ENCODE data around the gene COBLL1. TPM values are rescaled to one million over a fixed set of nuclear protein-coding genes. Genes with fewer than 3 reads are reported as not detected.

COBLL1 gene
- total and polyA plus RNA-seq, 11 donors, result 4.0 to 36.9 (median 16.2) TPM

- H3K4me3 ChIP-seq, result no peak overlapping the region
- TF ChIP-seq POLR2A (IDR thresholded peaks at IDR 0.05) (no peak), CTCF (IDR thresholded peaks at IDR 0.05) (no peak)
- no peak overlapping the region for H3K27ac ChIP-seq
- 57 to 64% (median 63%) methylated on average over 4 of the region's 4 CpGs for WGBS, 4 donors
- no peaks in the 10 kb centered on the region for H3K27me3 ChIP-seq
- peaks cover 0 to 45% (median 20%) of the 10 kb centered on the region in 12 donors for H3K4me1 ChIP-seq
- DNase-seq (no peak), ATAC-seq (no peak)
- no peaks in the 10 kb centered on the region for H3K36me3 ChIP-seq
- no peaks in the 10 kb centered on the region for H3K9me3 ChIP-seq
- intact Hi-C loops (cut with DNase I), result loop anchor here in 6 of 10 donors (2.0 to 10.0 kb wide), 3 partner anchors 107 to 469 kb away; partner anchors contain the start of genes COBLL1 (in 5 of the 6) and SCN3A (in 1 of the 6)
Measured at GRCh38 chr2:164735309-164735919, 106.2 kb downstream of the COBLL1 start.

GRCh38 chr2:164734196-164734595 lies 107.4 kb downstream of the COBLL1 start:
- ATAC-seq (no peak), DNase-seq (no peak)
- WGBS, 4 donors, result 58 to 68% (median 66%) methylated on average over 3 of the region's 3 CpGs
- Histone ChIP-seq H3K4me1 (peaks cover 0 to 34% (median 11%) of the 10 kb centered on the region in 12 donors), H3K9me3 (no peaks in the 10 kb centered on the region), H3K27me3 (no peaks in the 10 kb centered on the region), H3K36me3 (no peaks in the 10 kb centered on the region), H3K27ac (no peak overlapping the region), H3K4me3 (no peak overlapping the region)
- intact Hi-C loops (cut with DNase I), result loop anchor here in 2 of 10 donors (2.0 to 10.0 kb wide), 2 partner anchors 185 to 471 kb away; partner anchors contain the start of gene SCN3A (in 1 of the 2)
- TF ChIP-seq POLR2A (IDR thresholded peaks at IDR 0.05) (no peak), CTCF (IDR thresholded peaks at IDR 0.05) (no peak)

- Histone ChIP-seq H3K27ac (no peak overlapping the region), H3K9me3 (no peaks in the 10 kb centered on the region), H3K36me3 (peaks cover 0 to 14% (median 0%) of the 10 kb centered on the region in 9 donors), H3K27me3 (no peaks in the 10 kb centered on the region), H3K4me1 (peaks cover 0 to 23% (median 10%) of the 10 kb centered on the region in 12 donors), H3K4me3 (no peak overlapping the region)
- intact Hi-C loops (cut with DNase I), result no loop called here
- ATAC-seq (no peak), DNase-seq (no peak)
- TF ChIP-seq POLR2A (IDR thresholded peaks at IDR 0.05), result no peak
- TF ChIP-seq CTCF (IDR thresholded peaks at IDR 0.05), result no peak
- 76 to 100% (median 87%) methylated on average over 3 of the region's 3 CpGs for WGBS, 4 donors
Measured at GRCh38 chr2:164725542-164725941, 116.1 kb downstream of the COBLL1 start.

- Histone ChIP-seq H3K27me3 (no peaks in the 10 kb centered on the region), H3K36me3 (peaks cover 0 to 33% (median 0%) of the 10 kb centered on the region in 9 donors)
- WGBS, 4 donors, result 47 to 71% (median 58%) methylated on average over 2 of the region's 2 CpGs
Measured at GRCh38 chr2:164722616-164723338, 118.8 kb downstream of the COBLL1 start.

More at GRCh38 chr2:164722616-164723338, 118.8 kb downstream of the COBLL1 start:
- TF ChIP-seq CTCF (IDR thresholded peaks at IDR 0.05) (no peak), POLR2A (IDR thresholded peaks at IDR 0.05) (no peak)
- Histone ChIP-seq H3K9me3 (no peaks in the 10 kb centered on the region), H3K4me3 (no peak overlapping the region), H3K27ac (peak overlapping the region in 2 of 12 donors; percentile 10 to 57), H3K4me1 (peaks cover 0 to 32% (median 13%) of the 10 kb centered on the region in 12 donors)
- DNase-seq, result no peak
- peak; percentile 48 to 71 (median 62) for ATAC-seq
- intact Hi-C loops (cut with DNase I), result loop anchor here in 1 of 10 donors (5.0 kb wide), 1 partner anchor 100 kb away; the partner anchor contains the start of gene GRB14

All from heart left ventricle (tissue), 16 donors.